GM18526 (cell line): ENCODE data around the gene PSTPIP2.

Source experiments
- POLR2A ChIP-seq: IDR thresholded peaks from 3 replicates; pipeline ENCODE4 v1.6.1; 2011; ENCODE audit not compliant: insufficient read length; ENCODE audit errors: extremely low read depth

Gene PSTPIP2

GRCh38 chr18:45935591-45936335 lies 136.3 kb downstream of the PSTPIP2 start:
- no peak for TF ChIP-seq POLR2A
